Measurements from ENCODE around the gene RTL10.

RTL10 gene

GRCh38 chr22:19854778-19855503, at the start of gene RTL10, which contains the start of gene GNB1L:
Gene RTL10, minus strand, starts transcription at chr22:19854874. Its CDS starts 2,613 bp downstream, at chr22:19852261.
Gene GNB1L, minus strand, starts transcription at chr22:19854874. Its CDS starts 33,519 bp downstream, at chr22:19821355.
- DNase-seq, result peak; percentile 94

DNA sequence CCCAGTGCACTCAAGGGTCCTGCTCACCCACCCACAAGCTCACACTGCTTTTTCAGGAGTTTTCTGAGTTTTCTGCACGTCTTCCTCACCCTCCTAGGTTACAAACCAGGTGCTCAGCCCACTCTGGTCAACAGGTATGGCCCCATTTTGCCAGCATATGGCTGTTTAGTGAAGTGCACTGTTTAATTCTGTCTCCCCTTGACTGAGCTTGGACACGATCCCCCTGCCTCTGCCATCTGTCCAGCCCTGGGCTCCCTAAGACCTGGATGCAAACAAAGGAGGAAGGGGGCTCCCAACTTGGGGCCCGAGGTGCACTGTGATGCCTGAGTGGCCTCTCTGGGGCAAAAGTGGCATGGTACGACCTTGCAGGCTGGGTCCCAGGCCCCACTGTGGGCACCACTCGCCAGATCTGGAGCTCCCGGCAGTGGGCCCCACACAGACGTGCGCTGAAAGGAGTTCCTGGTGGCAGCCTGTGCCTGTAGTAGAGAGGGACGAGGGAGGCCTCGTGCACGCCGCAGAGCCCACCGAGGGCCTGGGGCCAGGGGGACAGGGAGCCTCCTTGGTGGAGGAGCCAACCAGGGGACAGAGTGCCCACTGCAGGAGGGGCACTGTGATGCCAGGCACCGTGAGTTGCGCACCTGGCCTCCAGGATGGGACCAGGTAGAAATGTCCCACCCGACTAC, 49.6 kb upstream of the RTL10 start:
- DNase-seq, result no peak

DNA sequence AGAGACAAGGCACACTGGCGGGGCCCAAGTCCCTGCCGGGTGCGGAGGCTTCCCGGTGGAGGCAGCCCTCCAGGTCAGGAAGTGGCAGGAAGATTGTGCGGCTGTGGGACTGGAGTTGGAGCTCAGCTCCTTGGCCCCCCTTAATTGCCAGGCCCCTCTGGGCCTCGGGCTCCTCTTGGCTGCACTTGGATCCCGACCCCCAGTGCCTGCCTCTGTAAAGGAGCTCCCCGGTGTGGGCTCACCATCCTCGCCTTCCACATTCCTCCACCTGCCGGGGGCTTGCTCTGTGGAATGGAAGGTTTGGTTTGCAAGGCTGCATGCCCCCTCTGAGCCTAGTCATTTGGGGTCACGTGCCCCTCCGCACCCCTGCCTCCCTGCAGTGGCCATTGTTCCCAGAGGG, 48.8 kb upstream of the RTL10 start:
- DNase-seq, result no peak

DNA sequence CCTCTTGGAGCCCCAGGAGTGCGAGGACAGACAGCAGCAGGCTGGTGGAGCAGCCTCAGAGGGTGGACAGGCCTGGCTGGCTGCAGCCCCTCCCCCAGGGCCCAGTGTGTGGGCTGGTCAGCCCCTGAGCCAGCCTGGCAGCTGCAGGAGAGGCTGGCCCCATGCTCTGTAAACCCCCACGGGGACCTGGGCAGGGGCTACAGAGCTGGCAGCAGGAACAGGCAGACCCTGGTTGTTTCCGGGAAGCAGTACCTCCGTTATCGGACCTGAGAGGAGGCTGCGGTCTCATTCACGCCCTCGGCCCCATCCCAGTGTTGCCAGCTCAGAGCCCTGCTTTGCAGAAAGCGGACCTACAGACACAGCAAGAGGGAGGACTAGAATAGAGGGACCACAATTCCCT, 48.4 kb upstream of the RTL10 start:
- DNase-seq, result no peak

DNA sequence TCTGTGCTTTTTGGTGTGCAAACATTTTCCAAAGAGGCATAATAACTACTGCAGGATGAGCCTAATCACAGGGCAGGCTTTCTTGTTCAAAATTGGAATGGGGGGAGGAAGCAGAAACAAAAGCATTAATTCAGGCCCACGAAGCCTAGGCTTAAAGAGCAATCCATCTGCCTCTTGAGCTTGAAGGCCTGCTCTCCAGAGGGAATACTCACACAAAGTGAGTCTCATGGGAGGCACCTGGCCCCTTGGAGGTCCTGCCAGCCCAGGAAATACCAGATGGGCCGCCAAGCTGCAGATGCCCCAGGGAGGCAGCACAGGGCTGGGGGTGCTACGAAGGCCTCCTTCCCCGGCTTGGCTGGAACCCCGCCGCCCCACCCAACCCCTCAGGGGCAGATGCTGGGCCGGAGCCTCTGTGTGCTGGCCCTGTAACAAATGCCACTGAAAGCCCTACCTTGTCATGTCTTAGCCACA, 47.6 kb upstream of the RTL10 start:
- DNase-seq, result no peak

- DNase-seq, result no peak
These were observed 47.0 kb upstream of the RTL10 start for GRCh38 chr22:19901577-19902244.

- no peak for DNase-seq
These were observed 46.2 kb upstream of the RTL10 start for GRCh38 chr22:19900707-19901436.

GRCh38 chr22:19898831-19899567, 44.3 kb upstream of the RTL10 start:
- DNase-seq, result no peak

GRCh38 chr22:19898145-19898544, 43.5 kb upstream of the RTL10 start:
- no peak for DNase-seq

DNA sequence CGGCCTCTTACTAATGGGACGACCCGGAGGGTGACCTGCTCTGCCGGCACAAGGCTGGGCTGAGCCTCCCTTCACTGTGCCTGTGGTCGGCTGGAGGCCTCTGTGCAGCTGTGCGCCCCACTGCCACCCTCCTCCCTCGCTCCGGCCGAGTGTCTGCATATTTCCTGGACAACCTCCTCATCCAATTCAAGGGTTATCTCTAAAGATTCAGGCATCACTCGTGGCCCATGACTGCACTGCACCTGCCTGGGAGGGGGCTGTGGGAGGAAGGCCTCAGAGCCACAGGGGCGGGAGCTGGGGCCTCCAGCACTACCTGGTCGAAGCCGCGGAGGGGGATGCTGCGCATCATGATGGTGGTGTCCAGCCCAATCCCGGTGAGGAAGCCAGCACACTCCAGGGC, 43.1 kb upstream of the RTL10 start:
- DNase-seq, result no peak

GRCh38 chr22:19896665-19897355, 42.1 kb upstream of the RTL10 start:
- no peak for DNase-seq

DNA sequence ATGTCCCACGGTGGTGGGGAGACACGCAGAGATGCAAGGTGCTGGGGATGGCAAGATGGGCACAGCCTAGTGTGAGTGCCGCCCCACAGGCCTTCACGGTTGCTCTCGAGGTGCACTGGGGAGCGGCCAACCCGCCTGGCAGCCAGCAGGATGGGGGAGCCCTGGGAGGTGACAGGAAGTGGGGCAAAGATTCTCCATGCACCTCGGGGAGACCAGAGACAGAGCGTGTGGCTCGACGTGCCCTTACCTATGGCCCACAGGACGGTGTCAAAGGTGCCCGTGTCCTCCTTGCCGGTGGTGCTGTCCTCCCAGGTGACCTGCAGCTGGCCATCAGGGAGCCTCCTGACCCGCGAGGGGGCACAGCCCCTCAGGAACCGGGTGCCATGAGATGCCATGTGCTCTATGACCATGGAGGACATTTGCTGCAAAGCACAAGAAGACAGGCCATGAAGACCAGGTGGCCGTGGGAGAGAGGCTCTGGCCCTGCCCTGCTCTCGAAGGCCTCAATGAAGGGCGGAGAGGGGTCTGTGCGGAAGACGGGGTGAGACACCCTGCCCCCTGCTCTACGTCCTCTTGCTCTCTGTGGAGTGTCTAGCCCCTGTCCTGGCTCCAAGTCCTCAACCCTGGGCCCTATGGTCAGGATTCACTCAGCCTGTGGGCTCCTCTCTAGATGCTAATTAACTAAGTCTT, 40.6 kb upstream of the RTL10 start:
- no peak for DNase-seq

DNA sequence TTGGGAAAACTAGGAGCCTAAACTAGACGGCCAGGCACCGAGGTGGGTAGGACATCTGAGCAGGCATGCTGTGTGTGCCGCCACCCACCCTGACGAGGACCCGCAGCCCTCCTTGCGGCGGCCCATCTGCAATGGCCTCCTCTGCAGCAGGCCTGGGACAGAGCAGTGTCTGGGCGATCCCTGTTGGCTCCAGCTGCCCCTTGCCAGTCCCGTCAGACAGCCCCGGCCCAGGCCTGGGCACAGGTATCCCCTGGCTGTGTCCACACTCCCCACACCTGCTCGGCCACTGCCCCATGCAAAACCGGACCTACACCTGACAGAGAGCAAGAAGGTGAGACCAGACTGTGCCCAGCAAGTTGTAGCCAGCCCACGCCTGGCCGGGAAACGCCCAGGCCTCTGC, 38.7 kb upstream of the RTL10 start:
- DNase-seq, result no peak

DNA sequence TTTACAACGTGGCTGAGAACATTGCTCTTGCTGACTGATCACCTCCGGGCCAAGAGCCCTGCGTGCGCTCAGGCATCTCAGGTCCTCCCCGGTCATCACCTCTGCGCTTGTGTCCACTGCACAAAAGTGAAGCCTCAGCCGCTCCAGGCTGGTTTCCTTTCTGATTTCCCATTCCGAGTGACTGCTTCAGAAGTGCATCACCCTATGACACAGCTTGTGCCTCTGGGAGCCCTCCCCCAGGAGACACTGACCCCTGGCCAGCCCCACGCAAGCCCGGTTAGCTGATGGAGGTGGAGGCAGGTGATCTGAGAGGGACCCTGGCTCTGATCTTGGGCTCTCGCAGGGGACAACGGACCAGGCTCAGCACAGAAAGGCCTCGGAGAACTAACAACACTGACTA, 38.3 kb upstream of the RTL10 start:
- no peak for DNase-seq

- peak; percentile 41 for DNase-seq
These were observed 37.7 kb upstream of the RTL10 start for GRCh38 chr22:19892257-19892879.

DNA sequence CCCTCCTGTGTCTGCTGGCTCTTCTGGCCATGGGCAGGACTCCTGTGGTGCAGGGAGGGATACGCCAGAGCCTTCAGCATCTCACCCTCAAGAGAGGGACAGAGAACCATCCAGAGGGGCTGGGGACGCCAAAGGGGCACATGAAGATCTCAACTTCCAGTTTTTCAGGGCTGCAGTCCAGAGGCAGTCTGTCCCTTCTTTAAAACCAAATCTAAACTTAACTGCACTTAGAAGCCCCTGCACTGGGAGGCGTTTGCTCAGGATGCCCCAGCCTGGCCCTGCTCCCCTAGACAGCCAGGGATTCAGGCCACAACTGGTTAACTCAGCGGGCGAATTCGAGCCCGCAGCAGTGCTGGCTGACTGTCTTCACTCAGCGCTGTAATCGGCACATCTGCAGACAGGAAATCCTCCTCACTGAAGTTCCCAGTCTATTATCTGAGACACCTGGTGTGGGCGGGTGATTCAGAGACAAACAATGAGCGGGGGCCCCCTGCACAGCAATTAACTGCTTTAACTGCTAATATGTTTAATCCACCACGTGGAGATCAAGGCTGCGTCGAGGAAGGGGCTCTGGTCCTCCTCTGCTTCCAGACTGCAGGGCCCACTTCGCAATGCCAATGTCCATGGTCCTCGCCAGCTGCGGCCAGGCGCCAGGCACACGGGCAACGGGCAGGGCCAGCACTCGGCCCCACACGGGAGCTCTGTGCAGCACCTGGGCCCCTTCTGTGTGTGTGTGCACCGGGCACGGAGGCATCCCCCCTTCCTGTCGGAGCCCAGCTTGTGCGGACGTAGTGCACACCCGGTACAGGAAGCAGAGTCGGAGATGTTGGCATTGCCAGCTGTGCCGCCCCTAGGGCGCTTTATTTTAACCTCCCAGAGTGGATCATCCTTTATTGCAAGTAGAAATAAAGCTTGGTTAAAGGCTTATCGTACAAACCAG, 36.9 kb upstream of the RTL10 start:
- DNase-seq, result peak; percentile 84

DNA sequence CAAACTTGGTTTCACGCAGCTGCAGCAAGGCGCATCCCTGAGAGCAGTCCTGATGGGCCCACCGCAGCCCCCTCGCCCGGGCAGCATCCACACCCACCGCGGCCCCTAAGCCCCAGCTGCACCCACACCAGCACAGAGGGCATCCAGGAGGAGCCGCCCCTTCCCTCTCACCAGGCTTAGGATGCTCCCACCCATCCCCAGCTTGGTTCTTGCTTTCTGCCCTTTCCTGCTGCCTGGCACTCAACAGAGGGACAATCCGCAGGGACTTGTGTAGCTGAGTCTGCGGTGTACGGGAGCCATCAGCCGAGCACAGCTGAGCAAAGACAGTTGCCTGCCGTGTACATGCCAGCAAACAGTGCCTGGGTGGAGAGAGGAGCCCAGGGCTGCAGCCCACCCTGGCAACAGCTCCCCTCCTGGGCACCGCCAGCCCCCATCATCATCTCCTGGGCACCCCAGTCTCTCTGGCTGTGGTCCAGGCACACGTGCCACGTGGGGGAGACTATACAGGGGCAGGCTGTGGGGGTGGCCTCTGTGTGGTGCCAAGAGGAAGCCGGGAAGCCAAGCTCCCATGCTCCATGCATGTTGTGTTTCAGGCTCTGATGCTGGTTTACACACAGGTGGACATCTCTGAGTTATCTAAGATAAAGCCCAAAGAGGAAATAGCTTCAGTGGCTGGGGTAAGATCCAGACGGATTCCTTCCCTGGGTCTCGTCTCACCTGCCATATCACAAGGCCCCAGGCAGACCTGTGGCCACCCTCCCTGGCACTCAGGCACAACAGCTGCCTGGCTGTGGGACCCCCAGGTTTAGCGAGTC, 36.0 kb upstream of the RTL10 start:
- DNase-seq, result no peak

- DNase-seq, result no peak
These were observed 35.3 kb upstream of the RTL10 start for GRCh38 chr22:19889951-19890350.
